GM19372 (cell line): Measurements from ENCODE around the gene TFEB.

Experiments used
- ATAC-seq: cut with Tn5 transposase; IDR thresholded peaks from one replicate; pipeline ENCODE4 v1.9.1; 2021; ENCODE audit warnings: mild to moderate bottlenecking, low read depth, moderate library complexity; ENCODE audit not compliant: unreplicated experiment

Gene TFEB

GRCh38 chr6:41642960-41643898, 92.2 kb downstream of the TFEB start:
- ATAC-seq = no peak

- ATAC-seq = no peak
These were observed 93.1 kb downstream of the TFEB start for GRCh38 chr6:41642090-41642959.

- no peak for ATAC-seq
These were observed 94.0 kb downstream of the TFEB start for GRCh38 chr6:41641352-41641925.

GRCh38 chr6:41640426-41640825, 95.0 kb downstream of the TFEB start:
- ATAC-seq = no peak

GRCh38 chr6:41639809-41640371, 95.5 kb downstream of the TFEB start:
- ATAC-seq = no peak

- ATAC-seq = no peak
These were observed 96.2 kb downstream of the TFEB start for GRCh38 chr6:41638935-41639808.

- no peak for ATAC-seq
These were observed 97.1 kb downstream of the TFEB start, which contains the start of gene MDFI for GRCh38 chr6:41638002-41638934. MDFI (plus strand) TSS chr6:41638468; CDS start chr6:41638750, 282 bp downstream.

GRCh38 chr6:41637194-41638001, 98.0 kb downstream of the TFEB start:
- ATAC-seq = no peak

GRCh38 chr6:41636833-41637193, 98.6 kb downstream of the TFEB start:
- no peak for ATAC-seq

- no peak for ATAC-seq
These were observed 100.0 kb downstream of the TFEB start for GRCh38 chr6:41635365-41635764.

- ATAC-seq = no peak
These were observed 100.8 kb downstream of the TFEB start for GRCh38 chr6:41634657-41635056.
